Measurements from ENCODE around the gene NSF. TPM values are rescaled to one million over a fixed set of nuclear protein-coding genes. Genes with fewer than 3 reads are reported as not detected.

NSF gene
- total and polyA plus RNA-seq, 2 donors (not counting 3 experiments of a cell fraction or from before 2014, with no cell fraction given): 18.5 to 43.7 TPM

DNA sequence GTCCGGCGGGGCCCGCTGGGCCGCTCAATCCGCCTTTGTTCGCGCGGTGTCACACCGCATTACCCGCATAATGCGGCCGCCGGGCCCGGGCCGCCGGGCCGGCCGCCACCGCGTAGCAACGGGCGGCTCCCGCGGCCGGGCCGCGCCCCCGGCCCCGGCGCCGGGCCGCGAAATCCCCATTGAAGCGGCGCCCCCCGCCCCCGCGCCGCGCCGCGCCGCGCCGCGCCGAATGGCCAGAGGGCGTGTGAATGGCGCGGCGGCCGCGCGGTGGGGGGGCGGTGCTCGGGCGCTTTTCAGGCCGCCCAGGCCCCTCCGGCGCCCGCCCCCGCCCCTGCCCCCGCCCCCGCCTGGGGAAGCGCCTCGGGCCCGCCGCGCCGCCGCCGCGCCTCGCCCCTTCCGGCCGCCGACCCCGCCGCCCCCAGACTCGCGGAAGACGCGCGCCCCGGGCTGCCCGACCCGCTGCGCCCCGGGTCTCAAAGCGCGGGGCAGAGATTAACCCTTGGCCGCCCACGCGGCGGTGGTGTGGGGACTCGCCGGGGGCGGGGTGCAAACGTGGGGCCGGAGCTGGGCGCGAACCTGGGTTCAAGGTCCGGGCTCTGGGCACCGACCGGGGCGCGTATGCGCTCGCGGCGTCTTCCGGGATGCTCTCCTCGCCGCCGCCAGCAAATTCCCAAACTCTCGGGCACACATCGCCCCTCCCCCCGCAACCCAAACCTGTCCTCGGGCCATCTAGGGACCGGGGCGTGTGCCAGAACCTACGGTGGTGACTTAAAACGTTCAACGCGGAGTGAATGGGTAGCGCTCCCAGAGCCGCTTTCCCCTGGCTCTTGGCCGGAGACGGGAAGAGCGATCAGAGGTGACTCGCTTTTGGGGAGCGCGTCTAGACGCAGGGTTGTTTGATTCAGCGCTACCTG is 181.3 kb downstream of the NSF start:
- no peak for FAIRE-seq

More for the DNA sequence above, 181.3 kb downstream of the NSF start:
- Histone ChIP-seq H3K4me1 (ENCODE audit: control insufficient read depth, extremely low read depth, insufficient read depth, low read length) (peaks cover 2% of the 10 kb centered on the region), H3K9ac (replicated peaks; ENCODE audit: extremely low read depth, insufficient read depth, low read length) (peak overlapping the region; percentile 63), H3K79me2 (ENCODE audit: control insufficient read depth, insufficient read depth, low read length) (no peaks in the 10 kb centered on the region), H3K4me3 (replicated peaks in 1 of 3; ENCODE audit: insufficient read depth in 1 of 3, low read depth in 1 of 3, low read length in 3 of 3) (peak overlapping the region in 2 of 3 experiments; percentile 9 to 67), H2AFZ (ENCODE audit: low read depth, low read length) (peak overlapping the region; percentile 62), H3K27ac (ENCODE audit: insufficient read depth, low read depth, low read length) (no peak overlapping the region), H3K9me3 (replicated peaks; ENCODE audit: control insufficient read depth, insufficient read depth, low read length) (no peaks in the 10 kb centered on the region), H4K20me1 (replicated peaks; ENCODE audit: control insufficient read depth, extremely low read depth, insufficient read depth, low read length) (no peaks in the 10 kb centered on the region), H3K4me2 (ENCODE audit: insufficient read depth, low read length) (peak overlapping the region; percentile 4), H3K27me3 (ENCODE audit: control insufficient read depth in 2 of 2, insufficient read depth in 2 of 2, low read length in 2 of 2) (no peaks in the 10 kb centered on the region), H3K36me3 (ENCODE audit: control insufficient read depth in 2 of 2, extremely low read depth in 1 of 2, insufficient read depth in 2 of 2, low read length in 2 of 2) (no peaks in the 10 kb centered on the region), H3K9me1 (replicated peaks; ENCODE audit: control insufficient read depth, extremely low read depth, insufficient read depth, low read length) (no peaks in the 10 kb centered on the region)
- DNase-seq (ENCODE audit: low read depth, low spot score): peak; percentile 16
- BruUV-seq (replicated peaks): no TSS peak
- ChIA-PET POLR2A (no interaction called here), CTCF (interaction anchor here (1.0 to 1.3 kb wide), 3 partner anchors 9 to 64 kb away, joined by 3 to 4 read pairs (median 3); no protein-coding TSS in a partner anchor)
- intact Hi-C loops (cut with micrococcal nuclease): no loop called here
- dilution Hi-C loops (cut with MboI; ENCODE audit: extremely low pct_ligation_motif_present, low sequenced_read_pairs): no loop called here
- TF ChIP-seq POLR2AphosphoS5 (IDR thresholded peaks at IDR 0.05; ENCODE audit: insufficient read depth, low read depth, low read length) (no peak), FOS (IDR thresholded peaks at IDR 0.05; ENCODE audit: borderline replicate concordance, insufficient read depth, low read length) (no peak), MAX (IDR thresholded peaks at IDR 0.05; ENCODE audit: insufficient read depth, insufficient read length) (no peak), POLR2A (IDR thresholded peaks at IDR 0.05; ENCODE audit: low read depth, low read length) (no peak), EZH2 (IDR thresholded peaks at IDR 0.05; ENCODE audit: borderline replicate concordance, low read depth, low read length, severe bottlenecking) (no peak), MYC (IDR thresholded peaks at IDR 0.05; ENCODE audit: low read depth, low read length) (no peak), JUN (IDR thresholded peaks at IDR 0.05; ENCODE audit: borderline replicate concordance, insufficient read depth, insufficient read length, low read depth) (no peak), CTCF (IDR thresholded peaks at IDR 0.05; ENCODE audit: extremely low read depth in 1 of 2, insufficient read depth in 1 of 2, low read depth in 1 of 2, low read length in 2 of 2) (no peak), GATA2 (IDR thresholded peaks at IDR 0.05; ENCODE audit: insufficient read depth, insufficient read length, low read depth, low read length) (no peak)
